ENCODE data around the gene IRF2BP1.

DNA sequence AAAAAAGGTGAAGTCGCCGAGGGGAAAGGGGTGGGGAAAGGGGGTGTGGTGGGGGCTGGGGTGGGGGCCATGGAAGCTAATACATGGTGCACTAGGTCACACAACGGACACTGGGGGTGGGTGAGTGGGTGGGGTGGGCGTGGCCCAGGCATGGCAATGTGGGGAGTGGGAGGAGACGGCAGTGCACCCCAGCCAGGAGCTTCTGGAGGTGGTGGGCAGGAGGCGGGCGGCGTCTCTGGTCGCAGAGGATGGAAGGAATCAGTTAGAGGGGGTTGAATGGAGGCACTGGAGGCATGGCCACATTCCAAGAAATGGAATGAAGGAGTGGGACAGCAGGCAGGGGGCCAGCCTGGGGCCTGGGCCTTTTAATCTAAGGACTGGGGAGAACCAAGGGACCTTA lies 47.8 kb upstream of the IRF2BP1 start:
- TF ChIP-seq, protein P1, sequence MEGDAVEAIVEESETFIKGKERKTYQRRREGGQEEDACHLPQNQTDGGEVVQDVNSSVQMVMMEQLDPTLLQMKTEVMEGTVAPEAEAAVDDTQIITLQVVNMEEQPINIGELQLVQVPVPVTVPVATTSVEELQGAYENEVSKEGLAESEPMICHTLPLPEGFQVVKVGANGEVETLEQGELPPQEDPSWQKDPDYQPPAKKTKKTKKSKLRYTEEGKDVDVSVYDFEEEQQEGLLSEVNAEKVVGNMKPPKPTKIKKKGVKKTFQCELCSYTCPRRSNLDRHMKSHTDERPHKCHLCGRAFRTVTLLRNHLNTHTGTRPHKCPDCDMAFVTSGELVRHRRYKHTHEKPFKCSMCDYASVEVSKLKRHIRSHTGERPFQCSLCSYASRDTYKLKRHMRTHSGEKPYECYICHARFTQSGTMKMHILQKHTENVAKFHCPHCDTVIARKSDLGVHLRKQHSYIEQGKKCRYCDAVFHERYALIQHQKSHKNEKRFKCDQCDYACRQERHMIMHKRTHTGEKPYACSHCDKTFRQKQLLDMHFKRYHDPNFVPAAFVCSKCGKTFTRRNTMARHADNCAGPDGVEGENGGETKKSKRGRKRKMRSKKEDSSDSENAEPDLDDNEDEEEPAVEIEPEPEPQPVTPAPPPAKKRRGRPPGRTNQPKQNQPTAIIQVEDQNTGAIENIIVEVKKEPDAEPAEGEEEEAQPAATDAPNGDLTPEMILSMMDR (IDR thresholded peaks at IDR 0.05 in 4 of 5, conservative IDR thresholded peaks at IDR 0.05 in 1 of 5) = no peak
- TF ChIP-seq POLR2A (IDR thresholded peaks at IDR 0.05) = no peak
